HepG2 (cell line): ENCODE measurements around the gene PIK3R3. TPM values are rescaled to one million over a fixed set of nuclear protein-coding genes. Genes with fewer than 3 reads are reported as not detected.

ENCODE experiments used
- ATAC-seq: fragments of 200-7000 bp; cut with Tn5 transposase; 3 replicates; pipeline ENCODE4 v1.9.1; 2020; ENCODE audit warnings: mild to moderate bottlenecking, moderate library complexity
- BruUV-seq: library from RNA; stranded (reverse); fragments of 400-500 nt; replicated peaks from 2 replicates; lab custom pipeline; 2021; lab: Mats Ljungman, UMichigan
- CTCF ChIA-PET: fragments of 300-600 bp; formaldehyde crosslinking; extraction: SDS; loops from one replicate; lab custom pipeline; 2021; ENCODE audit warnings: low total read pairs, inconsistent platforms, low intra/inter-chr PET ratio; lab: Yijun Ruan, JAX
- POLR2A ChIA-PET: fragments of 350-600 bp; sonication (Branson Sonifier 250); formaldehyde crosslinking; loops from one replicate; lab custom pipeline; 2020; ENCODE audit warnings: antibody characterized with exemption, inconsistent platforms; lab: Yijun Ruan, JAX
- DNase-seq: peaks from one replicate; pipeline ENCODE4 v3.0.0-alpha.2; 2015; ENCODE audit warnings: low spot score
- FAIRE-seq: peaks from 3 replicates; lab custom pipeline; 2011; peaks lifted over from hg19 to GRCh38; lab: Jason Lieb, UNC
- H2AFZ ChIP-seq: one replicate; pipeline ENCODE4 v1.6.1; 2011; ENCODE audit warnings: low read length, inconsistent platforms
- H3K27ac ChIP-seq: fragments of 300-600 bp; 3 replicates; pipeline ENCODE4 v1.8.0; 2011; ENCODE audit warnings: mixed run types, mild to moderate bottlenecking, mixed read lengths, low read length, inconsistent platforms; ENCODE audit not compliant: insufficient read depth; ENCODE audit errors: extremely low read length
- H3K27me3 ChIP-seq, 2 experiments: fragments of 200-600 bp in 1 of 2; 2 replicates in 1 of 2; 3 replicates in 1 of 2; pipeline versions ENCODE4 v1.6.0 to v1.8.0; 2011; ENCODE audit warnings: low read length in 2 of 2, mild to moderate bottlenecking in 2 of 2, moderate library complexity in 2 of 2, inconsistent platforms in 1 of 2; ENCODE audit not compliant: insufficient read depth in 2 of 2, control insufficient read depth in 1 of 2
- H3K36me3 ChIP-seq, 2 experiments: fragments of 200-600 bp in 1 of 2; replicated peaks in 1 of 2; 2 replicates in 1 of 2; 3 replicates in 1 of 2; pipeline versions ENCODE4 v1.5.1 to v1.8.0; 2011; ENCODE audit warnings: low read length in 2 of 2, inconsistent platforms in 1 of 2; ENCODE audit not compliant: insufficient read depth in 2 of 2, control insufficient read depth in 1 of 2
- H3K4me1 ChIP-seq: 2 replicates; pipeline ENCODE4 v1.5.1; 2012; ENCODE audit warnings: low read length, inconsistent platforms; ENCODE audit not compliant: insufficient read depth
- H3K4me2 ChIP-seq: 2 replicates; pipeline ENCODE4 v1.6.0; 2011; ENCODE audit warnings: low read depth, low read length, inconsistent platforms
- H3K4me3 ChIP-seq, 3 experiments: fragments of 200-600 bp in 1 of 3; sonication (generic), shearing (Covaris generic) in 1 of 3; replicated peaks in 1 of 3; 2 replicates each; pipeline ENCODE4 v1.5.1; 2011 to 2016; ENCODE audit warnings: low read length in 3 of 3, inconsistent platforms in 2 of 3, low read depth in 2 of 3, mild to moderate bottlenecking in 2 of 3, control low read depth in 1 of 3, mixed read lengths in 1 of 3; ENCODE audit not compliant: insufficient read depth in 1 of 3
- H3K79me2 ChIP-seq: one replicate; pipeline ENCODE4 v1.6.1; 2011; ENCODE audit warnings: low read length, inconsistent platforms; ENCODE audit not compliant: insufficient read depth
- H3K9ac ChIP-seq: 2 replicates; pipeline ENCODE4 v1.6.0; 2011; ENCODE audit warnings: mild to moderate bottlenecking, low read depth, low read length, inconsistent platforms; ENCODE audit not compliant: insufficient read depth
- H3K9me3 ChIP-seq: 2 replicates; pipeline ENCODE4 v1.5.1; 2012; ENCODE audit warnings: mild to moderate bottlenecking, low read length
- H4K20me1 ChIP-seq: 2 replicates; pipeline ENCODE4 v1.6.0; 2011; ENCODE audit warnings: inconsistent platforms, mild to moderate bottlenecking, low read length, moderate library complexity; ENCODE audit not compliant: insufficient read depth
- ARID2 ChIP-seq: sonication (generic); formaldehyde crosslinking; IDR thresholded peaks from 2 replicates; pipeline ENCODE4 v1.8.1; 2022; ENCODE audit warnings: mild to moderate bottlenecking, missing genetic modification reagents, borderline replicate concordance
- BORCS8-MEF2B ChIP-seq: sonication (generic); formaldehyde crosslinking; IDR thresholded peaks from 2 replicates; pipeline ENCODE4 v1.8.0; 2022; ENCODE audit warnings: mild to moderate bottlenecking, missing genetic modification reagents
- HNRNPLL ChIP-seq: fragments of 200-400 bp; formaldehyde crosslinking; IDR thresholded peaks from 2 replicates; pipeline ENCODE4 v1.6.1; 2017; ENCODE audit warnings: mild to moderate bottlenecking, low read depth, low read length; ENCODE audit not compliant: poor library complexity, severe bottlenecking
- MEIS2 ChIP-seq: sonication (generic); formaldehyde crosslinking; IDR thresholded peaks from 2 replicates; pipeline ENCODE4 v1.9.0; 2021; ENCODE audit warnings: mild to moderate bottlenecking, missing genetic modification reagents
- NKX3-1 ChIP-seq: sonication (generic); formaldehyde crosslinking; IDR thresholded peaks from 2 replicates; pipeline ENCODE4 v1.5.0; 2020; ENCODE audit warnings: missing genetic modification reagents
- PCBP1 ChIP-seq: fragments of 200-400 bp; formaldehyde crosslinking; IDR thresholded peaks from 2 replicates; pipeline ENCODE4 v1.6.1; 2017; ENCODE audit warnings: mild to moderate bottlenecking, low read depth, low read length, borderline replicate concordance
- SOX5 ChIP-seq: IDR thresholded peaks from 2 replicates; pipeline ENCODE4 v1.6.1; 2016; ENCODE audit warnings: borderline replicate concordance
- TOPORS ChIP-seq: sonication (generic); formaldehyde crosslinking; IDR thresholded peaks from 2 replicates; pipeline ENCODE4 v1.8.0; 2023; ENCODE audit warnings: mild to moderate bottlenecking, missing genetic modification reagents
- ZNF124 ChIP-seq: sonication (generic); formaldehyde crosslinking; IDR thresholded peaks from 2 replicates; pipeline ENCODE4 v1.4.0; 2020; ENCODE audit warnings: missing genetic modification reagents
- ZNF180 ChIP-seq: sonication (generic); formaldehyde crosslinking; IDR thresholded peaks from 2 replicates; pipeline ENCODE4 v1.4.0; 2020; ENCODE audit warnings: low read depth, missing genetic modification reagents, borderline replicate concordance
- ZNF207 ChIP-seq: fragments of 450-650 bp; IDR thresholded peaks from 2 replicates; pipeline ENCODE4 v1.6.1; 2016; ENCODE audit warnings: antibody characterized with exemption, borderline replicate concordance
- ZNF337 ChIP-seq: sonication (generic); formaldehyde crosslinking; IDR thresholded peaks from 2 replicates; pipeline ENCODE4 v1.5.1; 2020; ENCODE audit warnings: missing genetic modification reagents, low read depth, mild to moderate bottlenecking, borderline replicate concordance
- ZNF547 ChIP-seq: sonication (generic); formaldehyde crosslinking; IDR thresholded peaks from 2 replicates; pipeline ENCODE4 v1.5.1; 2020; ENCODE audit warnings: mild to moderate bottlenecking, missing genetic modification reagents
- ZNF816 ChIP-seq: sonication (generic); formaldehyde crosslinking; IDR thresholded peaks from 2 replicates; pipeline ENCODE4 v1.8.0; 2022; ENCODE audit warnings: missing genetic modification reagents, mild to moderate bottlenecking, borderline replicate concordance
- WGBS: methylation state at CpG from one replicate; pipeline ENCODE4 v1.1.6; 2017; ENCODE audit warnings: low lambda C conversion rate; 5-methylcytosine and 5-hydroxymethylcytosine counted together
- in situ Hi-C: cut with HindIII; loops from 2 replicates; pipeline ENCODE4 v1.10.0; 2017; ENCODE audit warnings: low pct_unique_long_range_greater_than_20kb; ENCODE audit not compliant: extremely low pct_ligation_motif_present
- intact Hi-C: fragments of 100-400 bp; cut with micrococcal nuclease; formaldehyde crosslinking; loops from one replicate; pipeline ENCODE4 v1.10.0; 2022; ENCODE audit not compliant: unreplicated experiment
- polyA plus RNA-seq, 8 experiments: library from polyadenylated mRNA; depleted of rRNA in 3 of 8; stranded (reverse) in 7 of 8; unstranded in 1 of 8; fragments of >200 nt; fragmentation: Illumina TruSeq in 4 of 8; extraction: Trizol in 4 of 8; gene quantifications; 2 replicates each; pipeline versions ENCODE4 v1.2.1 to v1.2.3, GENCODE V29; 2011 to 2016; ENCODE audit warnings: low read depth in 4 of 8, missing spikeins in 1 of 8, mixed read lengths in 1 of 8; ENCODE audit not compliant: insufficient read depth in 1 of 8
- total RNA-seq, 5 experiments: library from RNA; depleted of rRNA; stranded (reverse); fragments of >200 nt; fragmentation: Illumina TruSeq; extraction: Trizol; gene quantifications; 2 replicates each; pipeline ENCODE4 v1.2.3, GENCODE V29; 2016; ENCODE audit warnings: low read depth in 1 of 5
- TF ChIP-seq, protein P1 (sequence below): IDR thresholded peaks from 2 replicates; pipeline ENCODE4 v1.6.1; 2016; ENCODE audit warnings: missing genetic modification reagents, missing compliant biosample characterization
- TF ChIP-seq, protein P2 (sequence below), 2 experiments: sonication (generic) in 1 of 2; formaldehyde crosslinking in 1 of 2; IDR thresholded peaks; 2 replicates each; pipeline versions ENCODE4 v1.4.0 to v1.6.1; 2016 to 2020; ENCODE audit warnings: borderline replicate concordance in 1 of 2, low read depth in 1 of 2, mild to moderate bottlenecking in 1 of 2, missing genetic modification reagents in 1 of 2
- TF ChIP-seq, protein P3 (sequence below): sonication (generic); formaldehyde crosslinking; IDR thresholded peaks from 2 replicates; pipeline ENCODE4 v1.5.1; 2020; ENCODE audit warnings: missing genetic modification reagents, mild to moderate bottlenecking, borderline replicate concordance

The PIK3R3 gene
- total and polyA plus RNA-seq, 2 of the 13 experiments (the other 11 are each of a cell fraction or from before 2014, with no cell fraction given): 0.37 to 6.9 TPM

GRCh38 chr1:46081206-46081605 lies 51.2 kb downstream of the PIK3R3 start:
- WGBS: 81% methylated on average over 7 of the region's 7 CpGs
- DNase-seq (no peak), FAIRE-seq (no peak), ATAC-seq (no peak)
- ChIA-PET POLR2A (no interaction called here), CTCF (no interaction called here)
- H3K4me1 ChIP-seq: no peaks in the 10 kb centered on the region
- H3K4me2 ChIP-seq: no peak overlapping the region
- H3K79me2 ChIP-seq: no peaks in the 10 kb centered on the region
- TF ChIP-seq, protein P1, sequence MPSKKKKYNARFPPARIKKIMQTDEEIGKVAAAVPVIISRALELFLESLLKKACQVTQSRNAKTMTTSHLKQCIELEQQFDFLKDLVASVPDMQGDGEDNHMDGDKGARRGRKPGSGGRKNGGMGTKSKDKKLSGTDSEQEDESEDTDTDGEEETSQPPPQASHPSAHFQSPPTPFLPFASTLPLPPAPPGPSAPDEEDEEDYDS (CRISPR knock-in tag): no peak
- TF ChIP-seq ZNF337 (CRISPR knock-in tag): no peak
- TF ChIP-seq TOPORS (CRISPR knock-in tag): no peak
- TF ChIP-seq, protein P2, sequence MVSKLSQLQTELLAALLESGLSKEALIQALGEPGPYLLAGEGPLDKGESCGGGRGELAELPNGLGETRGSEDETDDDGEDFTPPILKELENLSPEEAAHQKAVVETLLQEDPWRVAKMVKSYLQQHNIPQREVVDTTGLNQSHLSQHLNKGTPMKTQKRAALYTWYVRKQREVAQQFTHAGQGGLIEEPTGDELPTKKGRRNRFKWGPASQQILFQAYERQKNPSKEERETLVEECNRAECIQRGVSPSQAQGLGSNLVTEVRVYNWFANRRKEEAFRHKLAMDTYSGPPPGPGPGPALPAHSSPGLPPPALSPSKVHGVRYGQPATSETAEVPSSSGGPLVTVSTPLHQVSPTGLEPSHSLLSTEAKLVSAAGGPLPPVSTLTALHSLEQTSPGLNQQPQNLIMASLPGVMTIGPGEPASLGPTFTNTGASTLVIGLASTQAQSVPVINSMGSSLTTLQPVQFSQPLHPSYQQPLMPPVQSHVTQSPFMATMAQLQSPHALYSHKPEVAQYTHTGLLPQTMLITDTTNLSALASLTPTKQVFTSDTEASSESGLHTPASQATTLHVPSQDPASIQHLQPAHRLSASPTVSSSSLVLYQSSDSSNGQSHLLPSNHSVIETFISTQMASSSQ (IDR thresholded peaks at IDR 0.05; ENCODE audit: low read depth): no peak
- TF ChIP-seq, protein P2 (CRISPR knock-in tag; IDR thresholded peaks at IDR 0.05; ENCODE audit: borderline replicate concordance): no peak
- no peak for TF ChIP-seq BORCS8-MEF2B (CRISPR knock-in tag)
- TF ChIP-seq, protein P3, sequence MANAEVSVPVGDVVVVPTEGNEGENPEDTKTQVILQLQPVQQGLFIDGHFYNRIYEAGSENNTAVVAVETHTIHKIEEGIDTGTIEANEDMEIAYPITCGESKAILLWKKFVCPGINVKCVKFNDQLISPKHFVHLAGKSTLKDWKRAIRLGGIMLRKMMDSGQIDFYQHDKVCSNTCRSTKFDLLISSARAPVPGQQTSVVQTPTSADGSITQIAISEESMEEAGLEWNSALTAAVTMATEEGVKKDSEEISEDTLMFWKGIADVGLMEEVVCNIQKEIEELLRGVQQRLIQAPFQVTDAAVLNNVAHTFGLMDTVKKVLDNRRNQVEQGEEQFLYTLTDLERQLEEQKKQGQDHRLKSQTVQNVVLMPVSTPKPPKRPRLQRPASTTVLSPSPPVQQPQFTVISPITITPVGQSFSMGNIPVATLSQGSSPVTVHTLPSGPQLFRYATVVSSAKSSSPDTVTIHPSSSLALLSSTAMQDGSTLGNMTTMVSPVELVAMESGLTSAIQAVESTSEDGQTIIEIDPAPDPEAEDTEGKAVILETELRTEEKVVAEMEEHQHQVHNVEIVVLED: no peak
- no peak for TF ChIP-seq ZNF816 (CRISPR knock-in tag)
- TF ChIP-seq SOX5 (CRISPR knock-in tag): no peak
- no peak for TF ChIP-seq ZNF547 (CRISPR knock-in tag)
- no peak for TF ChIP-seq ARID2 (CRISPR knock-in tag)
- TF ChIP-seq MEIS2: no peak
- no peak for TF ChIP-seq ZNF124 (CRISPR knock-in tag)
- TF ChIP-seq ZNF180 (CRISPR knock-in tag): no peak
- no peak for TF ChIP-seq PCBP1
- no peak for TF ChIP-seq NKX3-1 (CRISPR knock-in tag)
- no peak for TF ChIP-seq HNRNPLL
- no peak for TF ChIP-seq ZNF207
- H3K9ac ChIP-seq: no peak overlapping the region
- BruUV-seq: no TSS peak
- no peak overlapping the region for H2AFZ ChIP-seq
- no peak overlapping the region for H3K4me3 ChIP-seq
- intact Hi-C loops: no loop called here
- no peaks in the 10 kb centered on the region for H3K9me3 ChIP-seq
- H3K27ac ChIP-seq: no peak overlapping the region
- H3K27me3 ChIP-seq: no peaks in the 10 kb centered on the region
- in situ Hi-C loops: no loop called here
- no peaks in the 10 kb centered on the region for H3K36me3 ChIP-seq
- no peaks in the 10 kb centered on the region for H4K20me1 ChIP-seq
